Suprapubic skin (tissue), 4 donors: ENCODE measurements around the gene CNN2. TPM values are rescaled to one million over a fixed set of nuclear protein-coding genes. Genes with fewer than 3 reads are reported as not detected.

Experiments used
- DNase-seq, 2 donors: peaks; one replicate each; pipeline ENCODE4 v3.0.0-alpha.2; 2019; ENCODE audit warnings: low spot score in 2 of 2
- H3K27ac ChIP-seq: fragments of 200-600 bp; sonication (generic); one replicate; pipeline ENCODE4 v1.5.1; 2019
- H3K27me3 ChIP-seq: fragments of 200-600 bp; sonication (generic); one replicate; pipeline ENCODE4 v1.5.1; 2019
- H3K36me3 ChIP-seq: fragments of 200-600 bp; sonication (generic); one replicate; pipeline ENCODE4 v1.5.1; 2019
- H3K4me1 ChIP-seq: fragments of 200-600 bp; sonication (generic); one replicate; pipeline ENCODE4 v1.5.1; 2019
- H3K4me3 ChIP-seq: fragments of 200-600 bp; sonication (generic); one replicate; pipeline ENCODE4 v1.5.1; 2019; ENCODE audit warnings: mild to moderate bottlenecking
- H3K9me3 ChIP-seq: fragments of 200-600 bp; sonication (generic); one replicate; pipeline ENCODE4 v1.5.1; 2019
- EP300 ChIP-seq: sonication (generic); formaldehyde crosslinking; IDR thresholded peaks from one replicate; pipeline ENCODE4 v1.6.1; 2017; ENCODE audit warnings: antibody characterized with exemption
- POLR2A ChIP-seq, 2 donors: fragments of 450-650 bp; IDR thresholded peaks; one replicate each; pipeline ENCODE4 v1.6.1; 2017; ENCODE audit warnings: antibody characterized with exemption in 2 of 2, mild to moderate bottlenecking in 2 of 2, moderate library complexity in 2 of 2
- POLR2AphosphoS5 ChIP-seq, 3 donors: sonication (generic); formaldehyde crosslinking; IDR thresholded peaks; one replicate each; pipeline ENCODE4 v1.6.1; 2017; ENCODE audit warnings: antibody characterized with exemption in 3 of 3
- WGBS: methylation state at CpG from one replicate; pipeline ENCODE4 v1.1.5; 2018; 5-methylcytosine and 5-hydroxymethylcytosine counted together
- total RNA-seq, 4 donors: library from RNA; depleted of rRNA; stranded (reverse); fragments of >200 nt; gene quantifications; one replicate each; pipeline ENCODE4 v1.1.0, GENCODE V29; 2016
- TF ChIP-seq, protein P1 (sequence below), 2 donors: fragments of 200-600 bp in 1 of 2; fragments of 450-650 bp in 1 of 2; sonication (generic) in 1 of 2; IDR thresholded peaks; one replicate each; pipeline ENCODE4 v1.5.1; 2016 to 2019; ENCODE audit warnings: antibody characterized with exemption in 2 of 2, mild to moderate bottlenecking in 1 of 2, moderate library complexity in 1 of 2

CNN2 gene
- total RNA-seq, 4 donors from 2014 or later, result 44.0 to 75.1 (median 68.4) TPM

DNA sequence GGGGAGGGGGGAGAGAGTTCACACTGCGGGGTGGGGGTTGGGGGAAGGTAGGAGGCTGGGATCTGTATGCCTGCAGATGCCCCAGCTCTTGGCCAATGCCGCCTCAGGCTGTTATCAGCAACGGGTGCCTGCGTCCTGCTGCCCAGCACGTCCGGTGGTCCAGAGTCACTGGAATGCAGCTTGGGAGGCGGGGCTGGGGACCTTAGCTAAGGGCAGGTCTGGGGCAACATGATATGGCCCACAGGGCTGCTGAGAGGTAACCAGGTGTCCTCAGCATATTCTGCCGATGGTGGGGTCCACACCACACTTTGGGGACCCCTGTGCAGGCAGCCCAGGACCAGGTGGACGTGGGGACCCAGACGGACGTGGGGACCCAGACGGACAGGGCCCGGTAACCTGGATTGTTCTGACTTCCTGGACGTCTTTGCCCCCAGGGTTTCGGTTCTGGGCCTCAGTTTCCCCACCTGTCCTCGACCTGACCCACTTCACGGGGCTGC lies 39.9 kb downstream of the CNN2 start:
- DNase-seq, result peak in 1 of 2 donors; percentile 67
- TF ChIP-seq EP300, result no peak
- TF ChIP-seq, protein P1, sequence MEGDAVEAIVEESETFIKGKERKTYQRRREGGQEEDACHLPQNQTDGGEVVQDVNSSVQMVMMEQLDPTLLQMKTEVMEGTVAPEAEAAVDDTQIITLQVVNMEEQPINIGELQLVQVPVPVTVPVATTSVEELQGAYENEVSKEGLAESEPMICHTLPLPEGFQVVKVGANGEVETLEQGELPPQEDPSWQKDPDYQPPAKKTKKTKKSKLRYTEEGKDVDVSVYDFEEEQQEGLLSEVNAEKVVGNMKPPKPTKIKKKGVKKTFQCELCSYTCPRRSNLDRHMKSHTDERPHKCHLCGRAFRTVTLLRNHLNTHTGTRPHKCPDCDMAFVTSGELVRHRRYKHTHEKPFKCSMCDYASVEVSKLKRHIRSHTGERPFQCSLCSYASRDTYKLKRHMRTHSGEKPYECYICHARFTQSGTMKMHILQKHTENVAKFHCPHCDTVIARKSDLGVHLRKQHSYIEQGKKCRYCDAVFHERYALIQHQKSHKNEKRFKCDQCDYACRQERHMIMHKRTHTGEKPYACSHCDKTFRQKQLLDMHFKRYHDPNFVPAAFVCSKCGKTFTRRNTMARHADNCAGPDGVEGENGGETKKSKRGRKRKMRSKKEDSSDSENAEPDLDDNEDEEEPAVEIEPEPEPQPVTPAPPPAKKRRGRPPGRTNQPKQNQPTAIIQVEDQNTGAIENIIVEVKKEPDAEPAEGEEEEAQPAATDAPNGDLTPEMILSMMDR (IDR thresholded peaks at IDR 0.05), result no peak
- TF ChIP-seq POLR2A (IDR thresholded peaks at IDR 0.05), result no peak
- no peak for TF ChIP-seq POLR2AphosphoS5 (IDR thresholded peaks at IDR 0.05)
- H3K4me1 ChIP-seq, result peaks cover 57% of the 10 kb centered on the region
- peaks cover 41% of the 10 kb centered on the region for H3K27me3 ChIP-seq
- WGBS, result 43% methylated on average over 17 of the region's 17 CpGs
- no peaks in the 10 kb centered on the region for H3K9me3 ChIP-seq
- H3K36me3 ChIP-seq, result no peaks in the 10 kb centered on the region
- peak overlapping the region; percentile 52 for H3K4me3 ChIP-seq
- no peak overlapping the region for H3K27ac ChIP-seq

DNA sequence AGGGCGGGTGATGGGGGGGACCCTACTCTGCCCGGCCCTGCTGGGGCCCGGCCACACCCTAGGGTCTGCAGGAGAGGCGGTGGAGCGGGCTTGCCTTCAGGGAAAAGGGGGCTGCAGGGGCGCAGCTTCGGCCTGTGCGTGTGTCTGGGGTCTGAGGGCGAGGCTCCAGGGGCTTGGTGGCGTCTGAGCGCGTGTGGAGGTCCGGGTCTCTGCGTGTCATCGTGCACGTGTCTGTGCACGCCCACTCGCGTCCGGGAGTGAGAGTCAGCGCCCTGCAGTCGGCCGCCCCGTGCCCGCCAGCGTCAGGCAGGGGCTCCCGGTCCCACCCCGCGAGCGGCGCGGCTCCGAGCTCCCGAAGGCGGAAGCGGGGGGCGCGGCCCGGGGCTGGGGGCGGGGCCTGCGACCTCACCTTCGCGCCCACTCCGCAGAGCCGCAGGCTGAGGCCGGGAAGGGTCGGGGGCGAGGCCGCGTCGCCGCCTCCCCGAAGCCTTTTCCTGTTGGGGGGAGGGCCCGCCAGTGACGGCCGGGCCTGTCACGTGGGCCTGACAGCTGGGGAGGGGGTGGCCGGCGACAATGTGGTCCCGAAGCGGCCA lies 40.4 kb downstream of the CNN2 start, which contains the start of gene ARHGAP45:
ARHGAP45 (plus strand) TSS at position 420 of the 593 bp plus-strand sequence. CDS start 239 bp downstream, outside the sequence.
- WGBS, result 0% methylated on average over 3 of the region's 61 CpGs
- Histone ChIP-seq H3K27ac (peak within 1 kb of the TSS; percentile 1), H3K27me3 (peaks cover 41% of the 10 kb centered on the region), H3K9me3 (no peaks in the 10 kb centered on the region), H3K4me3 (peak within 1 kb of the TSS; percentile 52), H3K36me3 (no peaks in the 10 kb centered on the region), H3K4me1 (peaks cover 62% of the 10 kb centered on the region)
- peak in 1 of 2 donors; percentile 73 for DNase-seq
- TF ChIP-seq, protein P1 (IDR thresholded peaks at IDR 0.05), result no peak
- no peak for TF ChIP-seq EP300
- no peak for TF ChIP-seq POLR2A (IDR thresholded peaks at IDR 0.05)
- no peak for TF ChIP-seq POLR2AphosphoS5 (IDR thresholded peaks at IDR 0.05)

DNA sequence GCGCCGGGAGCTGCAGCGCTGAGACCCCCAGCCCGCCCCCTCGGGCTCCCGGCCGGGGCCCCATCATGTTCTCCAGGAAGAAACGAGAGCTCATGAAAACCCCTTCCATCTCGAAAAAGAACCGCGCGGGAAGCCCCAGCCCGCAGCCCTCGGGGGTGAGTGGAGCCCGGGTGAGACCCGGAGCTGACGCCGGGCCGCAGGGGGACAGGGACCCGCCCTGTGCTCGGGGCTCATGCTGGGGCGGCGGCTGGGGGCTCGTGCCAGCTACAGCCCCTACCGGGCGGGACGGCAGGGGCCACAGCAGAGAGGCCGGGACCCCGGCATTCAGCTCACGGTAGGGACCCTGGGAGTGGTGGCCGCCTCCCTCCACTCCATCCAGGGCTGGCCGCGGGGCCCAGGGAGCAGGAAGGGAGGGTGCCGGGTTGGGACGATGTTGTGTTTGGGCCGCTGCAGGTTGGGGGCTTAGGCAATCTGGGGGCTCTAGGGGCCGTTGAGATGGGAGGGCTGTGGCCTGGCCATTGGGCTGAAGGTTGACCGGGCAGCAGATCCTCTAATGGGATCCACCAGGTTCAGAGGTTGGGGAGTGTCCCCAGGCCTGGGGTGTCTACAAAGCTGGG lies 41.0 kb downstream of the CNN2 start:
- WGBS, result 3% methylated on average over 7 of the region's 38 CpGs
- peaks cover 62% of the 10 kb centered on the region for H3K4me1 ChIP-seq
- peak overlapping the region; percentile 52 for H3K4me3 ChIP-seq
- no peaks in the 10 kb centered on the region for H3K9me3 ChIP-seq
- H3K27me3 ChIP-seq, result peaks cover 41% of the 10 kb centered on the region
- no peaks in the 10 kb centered on the region for H3K36me3 ChIP-seq
- H3K27ac ChIP-seq, result peak overlapping the region; percentile 1
- TF ChIP-seq EP300 (no peak), POLR2AphosphoS5 (IDR thresholded peaks at IDR 0.05) (no peak), POLR2A (IDR thresholded peaks at IDR 0.05) (no peak)
- TF ChIP-seq, protein P1 (IDR thresholded peaks at IDR 0.05), result no peak
- peak in 1 of 2 donors; percentile 64 for DNase-seq

DNA sequence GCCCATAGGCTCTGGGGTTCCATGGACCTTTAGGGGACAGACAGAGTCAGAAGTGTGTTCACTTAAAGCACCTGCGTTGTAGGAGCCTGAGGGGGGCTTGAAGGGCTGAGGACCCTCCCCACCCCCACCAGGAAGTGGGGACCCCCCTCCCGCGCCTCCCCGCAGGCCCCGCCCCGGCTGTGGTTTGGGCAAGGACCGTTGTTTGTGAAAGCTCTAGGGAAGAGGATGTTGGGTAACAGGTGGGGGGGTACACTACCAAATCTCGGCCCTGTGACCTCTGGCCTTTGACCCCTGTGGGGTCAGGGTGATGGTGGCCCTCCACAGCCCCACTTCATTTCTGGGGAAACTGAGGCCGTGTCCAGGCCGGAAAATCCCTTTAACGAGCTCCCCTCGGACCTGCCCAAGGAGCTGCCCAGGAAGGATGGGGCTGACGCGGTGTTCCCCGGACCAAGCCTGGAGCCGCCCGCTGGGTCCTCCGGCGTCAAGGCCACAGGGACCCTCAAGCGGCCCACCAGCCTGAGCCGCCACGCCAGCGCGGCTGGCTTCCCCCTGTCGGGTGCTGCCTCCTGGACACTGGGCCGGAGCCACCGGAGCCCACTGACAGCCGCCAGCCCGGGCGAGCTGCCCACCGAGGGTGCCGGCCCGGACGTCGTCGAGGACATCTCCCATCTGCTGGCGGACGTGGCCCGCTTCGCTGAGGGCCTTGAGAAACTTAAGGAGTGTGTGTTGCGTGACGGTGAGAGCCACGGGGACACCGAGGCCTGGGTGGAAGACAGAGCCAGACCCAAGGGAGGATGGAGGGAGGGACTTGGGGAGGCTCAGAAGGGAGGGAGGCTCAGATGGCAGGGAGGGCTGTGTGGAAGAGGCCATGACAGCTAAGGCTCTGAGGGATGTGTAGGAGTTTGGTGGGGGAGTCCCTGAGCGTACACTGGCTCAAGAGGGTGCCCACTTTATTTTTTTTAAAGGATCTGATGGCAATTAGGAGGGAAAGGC lies 41.9 kb downstream of the CNN2 start:
- Histone ChIP-seq H3K9me3 (no peaks in the 10 kb centered on the region), H3K36me3 (no peaks in the 10 kb centered on the region), H3K4me1 (peaks cover 62% of the 10 kb centered on the region), H3K27me3 (peaks cover 41% of the 10 kb centered on the region), H3K4me3 (peak overlapping the region; percentile 52), H3K27ac (peak overlapping the region; percentile 26)
- TF ChIP-seq EP300, result no peak
- TF ChIP-seq, protein P1 (IDR thresholded peaks at IDR 0.05), result no peak
- no peak for TF ChIP-seq POLR2A (IDR thresholded peaks at IDR 0.05)
- TF ChIP-seq POLR2AphosphoS5 (IDR thresholded peaks at IDR 0.05), result no peak
- WGBS, result 64% methylated on average over 21 of the region's 45 CpGs
- DNase-seq, result peak in 1 of 2 donors; percentile 76
